ENCODE data around the gene SLC38A4.

SLC38A4 gene

DNA sequence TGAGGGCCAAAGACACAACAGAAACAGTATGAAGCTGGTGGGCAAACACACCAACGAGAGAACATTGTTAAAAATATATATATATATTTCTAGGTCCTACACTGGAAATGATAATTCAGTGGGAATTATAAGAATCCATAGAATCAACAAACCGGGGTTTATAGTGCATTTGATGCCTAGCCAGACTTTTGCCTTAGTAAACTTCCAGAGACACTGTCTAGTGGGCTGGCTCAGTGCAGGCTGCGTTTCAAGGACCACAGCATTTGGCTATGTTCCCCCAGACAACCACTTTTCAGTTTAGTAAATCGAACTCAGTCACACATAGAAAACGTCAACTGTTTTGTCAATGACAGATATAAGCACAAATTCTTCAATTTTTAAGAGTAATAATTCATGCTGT lies 41.9 kb downstream of the SLC38A4 start:
- DNase-seq, result no peak
- no peaks in the 10 kb centered on the region for H3K27me3 ChIP-seq (replicated peaks; ENCODE audit: control insufficient read depth, insufficient read depth, low read length, poor library complexity, severe bottlenecking)
- no peaks in the 10 kb centered on the region for H3K36me3 ChIP-seq (ENCODE audit: control insufficient read depth, insufficient read depth, low read length)
- H3K4me1 ChIP-seq (ENCODE audit: control insufficient read depth, insufficient read depth, low read length, poor library complexity, severe bottlenecking), result no peaks in the 10 kb centered on the region
- no peaks in the 10 kb centered on the region for H3K9me3 ChIP-seq (ENCODE audit: control insufficient read depth, low read length)
- no peak overlapping the region for H3K4me3 ChIP-seq (ENCODE audit: insufficient read depth, low read depth, low read length, poor library complexity, severe bottlenecking)
- no peak overlapping the region for H3K27ac ChIP-seq (ENCODE audit: insufficient read depth, low read length, poor library complexity, severe bottlenecking)

DNA sequence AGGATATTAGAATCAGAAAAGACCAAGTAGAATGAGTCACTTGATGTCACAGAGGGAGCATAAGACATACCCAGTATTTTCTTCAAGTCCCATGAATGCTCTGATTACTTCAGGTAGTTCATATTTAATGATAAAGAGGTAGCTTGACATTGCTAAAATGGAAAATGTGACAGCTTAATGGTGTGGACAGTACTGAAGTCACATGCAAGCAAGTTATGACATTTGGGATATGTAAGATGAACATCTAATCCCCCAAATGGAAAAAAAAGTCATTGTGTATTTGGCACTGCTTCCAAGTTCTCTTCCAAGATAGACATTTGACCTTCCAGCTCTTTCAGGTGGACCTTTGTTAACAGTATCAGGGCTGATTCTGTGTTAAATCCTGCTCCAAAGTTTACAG lies 45.9 kb downstream of the SLC38A4 start:
- no peaks in the 10 kb centered on the region for H3K9me3 ChIP-seq (ENCODE audit: control insufficient read depth, low read length)
- H3K36me3 ChIP-seq (ENCODE audit: control insufficient read depth, insufficient read depth, low read length), result no peaks in the 10 kb centered on the region
- no peaks in the 10 kb centered on the region for H3K27me3 ChIP-seq (replicated peaks; ENCODE audit: control insufficient read depth, insufficient read depth, low read length, poor library complexity, severe bottlenecking)
- no peak overlapping the region for H3K4me3 ChIP-seq (ENCODE audit: insufficient read depth, low read depth, low read length, poor library complexity, severe bottlenecking)
- no peak for DNase-seq
- no peaks in the 10 kb centered on the region for H3K4me1 ChIP-seq (ENCODE audit: control insufficient read depth, insufficient read depth, low read length, poor library complexity, severe bottlenecking)
- no peak overlapping the region for H3K27ac ChIP-seq (ENCODE audit: insufficient read depth, low read length, poor library complexity, severe bottlenecking)

DNA sequence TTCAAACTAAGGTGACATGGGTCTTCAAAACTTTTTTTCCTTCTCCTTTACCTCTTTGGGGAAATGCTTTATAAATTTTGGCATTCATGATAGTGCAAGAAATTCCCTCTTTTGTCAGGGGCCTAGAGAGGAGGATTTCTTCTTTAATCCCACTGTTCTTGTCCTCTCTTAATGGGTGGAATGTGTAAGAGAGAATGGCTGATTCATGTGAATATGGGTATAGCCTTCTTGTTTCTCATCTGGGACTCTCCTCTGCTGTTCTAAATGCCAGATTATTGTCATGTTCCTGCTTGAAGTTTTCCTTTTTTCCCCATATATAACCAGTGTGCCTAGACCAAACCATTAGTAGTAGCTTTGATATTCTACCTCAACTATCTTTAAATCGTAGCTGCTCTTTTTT lies 46.7 kb downstream of the SLC38A4 start:
- Histone ChIP-seq H3K27me3 (replicated peaks; ENCODE audit: control insufficient read depth, insufficient read depth, low read length, poor library complexity, severe bottlenecking) (no peaks in the 10 kb centered on the region), H3K4me1 (ENCODE audit: control insufficient read depth, insufficient read depth, low read length, poor library complexity, severe bottlenecking) (no peaks in the 10 kb centered on the region), H3K27ac (ENCODE audit: insufficient read depth, low read length, poor library complexity, severe bottlenecking) (no peak overlapping the region), H3K9me3 (ENCODE audit: control insufficient read depth, low read length) (no peaks in the 10 kb centered on the region), H3K36me3 (ENCODE audit: control insufficient read depth, insufficient read depth, low read length) (no peaks in the 10 kb centered on the region), H3K4me3 (ENCODE audit: insufficient read depth, low read depth, low read length, poor library complexity, severe bottlenecking) (no peak overlapping the region)
- no peak for DNase-seq

DNA sequence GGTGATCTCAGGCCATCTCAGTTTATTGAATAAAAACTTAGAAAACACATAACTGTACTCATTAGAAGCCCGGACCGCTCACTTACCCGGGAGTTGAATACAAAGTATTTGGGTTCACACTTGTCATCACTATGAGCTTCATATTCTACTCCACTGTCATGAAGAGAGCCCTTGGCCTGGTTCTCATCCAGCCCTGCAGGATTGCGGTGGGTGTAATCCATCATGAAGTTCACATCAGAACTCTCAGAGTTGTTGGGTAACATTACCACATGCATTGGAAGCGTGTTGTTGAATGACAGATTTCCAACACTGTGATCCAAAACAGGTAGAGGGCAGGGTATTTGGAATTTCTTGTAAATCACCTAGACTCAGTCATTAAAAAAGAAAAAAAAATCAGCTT lies 47.4 kb downstream of the SLC38A4 start:
- Histone ChIP-seq H3K4me3 (ENCODE audit: insufficient read depth, low read depth, low read length, poor library complexity, severe bottlenecking) (no peak overlapping the region), H3K27ac (ENCODE audit: insufficient read depth, low read length, poor library complexity, severe bottlenecking) (no peak overlapping the region), H3K36me3 (ENCODE audit: control insufficient read depth, insufficient read depth, low read length) (no peaks in the 10 kb centered on the region), H3K27me3 (replicated peaks; ENCODE audit: control insufficient read depth, insufficient read depth, low read length, poor library complexity, severe bottlenecking) (no peaks in the 10 kb centered on the region), H3K4me1 (ENCODE audit: control insufficient read depth, insufficient read depth, low read length, poor library complexity, severe bottlenecking) (no peaks in the 10 kb centered on the region), H3K9me3 (ENCODE audit: control insufficient read depth, low read length) (no peaks in the 10 kb centered on the region)
- DNase-seq, result no peak

DNA sequence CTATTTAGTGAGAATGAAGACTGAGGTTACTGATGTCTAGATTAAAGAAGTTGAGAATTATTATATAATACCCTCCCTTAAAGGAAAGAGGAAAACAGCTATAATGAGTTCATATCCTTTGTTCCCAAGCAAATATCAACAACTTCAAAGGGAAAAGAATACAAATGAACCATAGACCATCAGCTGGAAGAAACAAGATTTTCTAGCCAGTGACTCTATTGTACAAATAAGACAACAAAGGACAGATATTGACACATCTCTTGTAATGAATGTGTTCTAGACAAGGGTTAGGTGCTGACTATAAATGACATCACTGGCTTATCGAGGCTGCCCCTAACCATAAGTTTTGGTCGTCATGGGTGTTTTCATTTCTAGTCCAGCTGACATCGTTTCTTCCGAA lies 48.2 kb downstream of the SLC38A4 start:
- no peaks in the 10 kb centered on the region for H3K36me3 ChIP-seq (ENCODE audit: control insufficient read depth, insufficient read depth, low read length)
- H3K4me3 ChIP-seq (ENCODE audit: insufficient read depth, low read depth, low read length, poor library complexity, severe bottlenecking), result no peak overlapping the region
- DNase-seq, result no peak
- no peak overlapping the region for H3K27ac ChIP-seq (ENCODE audit: insufficient read depth, low read length, poor library complexity, severe bottlenecking)
- no peaks in the 10 kb centered on the region for H3K27me3 ChIP-seq (replicated peaks; ENCODE audit: control insufficient read depth, insufficient read depth, low read length, poor library complexity, severe bottlenecking)
- no peaks in the 10 kb centered on the region for H3K4me1 ChIP-seq (ENCODE audit: control insufficient read depth, insufficient read depth, low read length, poor library complexity, severe bottlenecking)
- H3K9me3 ChIP-seq (ENCODE audit: control insufficient read depth, low read length), result no peaks in the 10 kb centered on the region

DNA sequence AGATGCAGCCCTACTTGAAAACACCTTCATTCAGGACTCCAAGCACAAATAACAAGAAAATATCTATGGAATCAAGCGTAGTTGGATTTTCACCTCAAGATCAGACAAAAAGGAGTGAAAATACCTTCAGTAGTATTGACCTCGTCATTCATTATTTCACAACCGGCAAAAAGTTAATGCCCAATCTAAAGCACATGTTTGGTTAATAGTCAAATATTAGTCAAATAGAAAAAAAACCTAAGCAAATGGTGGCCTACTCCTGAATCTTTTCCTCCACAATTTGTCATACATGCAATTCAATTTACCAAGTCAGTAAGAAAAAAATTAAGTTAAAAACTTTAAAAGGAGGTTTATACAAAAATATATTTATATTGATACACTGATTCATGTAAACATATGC lies 50.0 kb downstream of the SLC38A4 start:
- DNase-seq, result no peak
- Histone ChIP-seq H3K27ac (ENCODE audit: insufficient read depth, low read length, poor library complexity, severe bottlenecking) (no peak overlapping the region), H3K9me3 (ENCODE audit: control insufficient read depth, low read length) (no peaks in the 10 kb centered on the region), H3K4me3 (ENCODE audit: insufficient read depth, low read depth, low read length, poor library complexity, severe bottlenecking) (no peak overlapping the region), H3K4me1 (ENCODE audit: control insufficient read depth, insufficient read depth, low read length, poor library complexity, severe bottlenecking) (no peaks in the 10 kb centered on the region), H3K36me3 (ENCODE audit: control insufficient read depth, insufficient read depth, low read length) (no peaks in the 10 kb centered on the region), H3K27me3 (replicated peaks; ENCODE audit: control insufficient read depth, insufficient read depth, low read length, poor library complexity, severe bottlenecking) (no peaks in the 10 kb centered on the region)

DNA sequence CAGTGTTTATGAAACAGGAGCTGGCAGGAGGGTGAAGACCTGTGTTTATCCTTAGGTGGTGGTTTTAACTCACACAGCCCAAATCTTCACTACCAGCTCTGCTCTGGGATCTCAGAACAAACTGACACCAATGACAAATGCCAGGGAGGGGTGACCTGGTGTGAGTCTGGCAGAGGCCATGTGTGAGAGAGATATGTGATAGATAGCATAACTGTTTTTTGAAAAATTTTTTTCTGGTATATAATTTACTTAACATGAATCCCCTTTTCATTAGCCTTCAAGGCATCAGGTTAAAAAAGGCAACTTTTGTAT lies 51.5 kb downstream of the SLC38A4 start:
- H3K4me1 ChIP-seq (ENCODE audit: control insufficient read depth, insufficient read depth, low read length, poor library complexity, severe bottlenecking), result no peaks in the 10 kb centered on the region
- no peaks in the 10 kb centered on the region for H3K9me3 ChIP-seq (ENCODE audit: control insufficient read depth, low read length)
- no peaks in the 10 kb centered on the region for H3K36me3 ChIP-seq (ENCODE audit: control insufficient read depth, insufficient read depth, low read length)
- no peak overlapping the region for H3K4me3 ChIP-seq (ENCODE audit: insufficient read depth, low read depth, low read length, poor library complexity, severe bottlenecking)
- H3K27ac ChIP-seq (ENCODE audit: insufficient read depth, low read length, poor library complexity, severe bottlenecking), result no peak overlapping the region
- no peak for DNase-seq
- no peaks in the 10 kb centered on the region for H3K27me3 ChIP-seq (replicated peaks; ENCODE audit: control insufficient read depth, insufficient read depth, low read length, poor library complexity, severe bottlenecking)

DNA sequence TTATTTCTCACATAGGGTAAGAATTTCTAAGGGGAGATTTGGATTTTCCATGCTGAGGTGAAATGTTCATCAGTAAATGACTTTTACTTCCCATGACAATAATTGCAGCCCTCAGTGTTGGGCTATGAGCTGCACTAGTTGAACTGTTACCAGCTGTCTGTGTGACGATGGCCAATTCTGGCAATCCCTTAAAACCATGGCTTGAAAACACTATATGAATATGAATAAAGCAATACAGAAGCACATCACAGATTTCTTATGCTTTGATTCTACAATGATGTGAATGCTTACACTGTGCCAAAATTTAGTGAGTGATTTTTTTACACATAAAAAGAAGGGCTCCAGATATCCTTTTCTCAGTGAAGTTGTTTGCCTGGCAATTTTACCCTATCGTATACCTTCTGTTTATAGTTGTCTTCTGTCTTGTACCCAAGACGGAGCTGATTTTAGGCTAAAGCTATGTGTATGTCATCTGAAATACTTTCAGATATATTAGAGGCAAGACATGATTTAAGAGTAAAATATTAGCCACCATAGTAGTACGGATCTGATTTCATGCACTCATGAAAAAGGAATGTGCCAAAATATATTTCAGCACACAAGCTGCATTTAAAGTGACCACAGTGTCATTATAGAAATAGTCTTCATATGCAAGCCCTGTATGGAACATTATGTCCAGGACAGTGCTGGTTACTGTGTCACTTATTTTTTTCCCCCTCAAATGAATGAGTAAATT lies 52.0 kb downstream of the SLC38A4 start:
- H3K27ac ChIP-seq (ENCODE audit: insufficient read depth, low read length, poor library complexity, severe bottlenecking), result no peak overlapping the region
- no peak for DNase-seq
- H3K36me3 ChIP-seq (ENCODE audit: control insufficient read depth, insufficient read depth, low read length), result no peaks in the 10 kb centered on the region
- no peaks in the 10 kb centered on the region for H3K4me1 ChIP-seq (ENCODE audit: control insufficient read depth, insufficient read depth, low read length, poor library complexity, severe bottlenecking)
- H3K4me3 ChIP-seq (ENCODE audit: insufficient read depth, low read depth, low read length, poor library complexity, severe bottlenecking), result no peak overlapping the region
- no peaks in the 10 kb centered on the region for H3K27me3 ChIP-seq (replicated peaks; ENCODE audit: control insufficient read depth, insufficient read depth, low read length, poor library complexity, severe bottlenecking)
- H3K9me3 ChIP-seq (ENCODE audit: control insufficient read depth, low read length), result no peaks in the 10 kb centered on the region

DNA sequence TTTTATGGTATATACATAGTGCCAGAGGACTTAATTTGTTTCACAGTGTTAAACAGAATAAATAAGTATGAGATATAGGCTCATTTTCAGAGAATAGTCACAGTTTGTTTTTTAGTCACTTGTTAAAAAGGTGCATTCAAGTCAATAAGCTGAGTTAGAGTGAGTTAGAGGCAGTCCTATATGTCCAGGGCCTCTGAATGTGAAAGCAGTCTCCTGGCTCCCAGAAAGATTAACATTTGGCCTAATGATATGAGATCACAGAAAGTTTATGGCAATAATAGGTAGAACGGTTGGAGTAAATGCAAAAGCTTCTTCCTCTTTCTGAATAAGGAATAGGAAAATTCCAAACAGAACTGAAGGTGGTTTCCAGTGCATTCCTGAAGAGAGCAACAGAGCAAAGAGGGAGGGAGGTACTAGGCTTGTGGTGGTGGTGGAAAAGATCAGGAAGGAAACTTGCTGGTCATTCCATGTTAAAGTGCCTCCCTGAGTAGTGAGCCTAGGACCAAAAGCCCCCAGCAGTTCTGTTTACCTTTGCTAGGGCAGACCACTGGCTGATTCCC lies 54.4 kb downstream of the SLC38A4 start:
- Histone ChIP-seq H3K4me1 (ENCODE audit: control insufficient read depth, insufficient read depth, low read length, poor library complexity, severe bottlenecking) (no peaks in the 10 kb centered on the region), H3K9me3 (ENCODE audit: control insufficient read depth, low read length) (no peaks in the 10 kb centered on the region), H3K27ac (ENCODE audit: insufficient read depth, low read length, poor library complexity, severe bottlenecking) (no peak overlapping the region), H3K36me3 (ENCODE audit: control insufficient read depth, insufficient read depth, low read length) (no peaks in the 10 kb centered on the region), H3K4me3 (ENCODE audit: insufficient read depth, low read depth, low read length, poor library complexity, severe bottlenecking) (no peak overlapping the region), H3K27me3 (replicated peaks; ENCODE audit: control insufficient read depth, insufficient read depth, low read length, poor library complexity, severe bottlenecking) (no peaks in the 10 kb centered on the region)
- no peak for DNase-seq

DNA sequence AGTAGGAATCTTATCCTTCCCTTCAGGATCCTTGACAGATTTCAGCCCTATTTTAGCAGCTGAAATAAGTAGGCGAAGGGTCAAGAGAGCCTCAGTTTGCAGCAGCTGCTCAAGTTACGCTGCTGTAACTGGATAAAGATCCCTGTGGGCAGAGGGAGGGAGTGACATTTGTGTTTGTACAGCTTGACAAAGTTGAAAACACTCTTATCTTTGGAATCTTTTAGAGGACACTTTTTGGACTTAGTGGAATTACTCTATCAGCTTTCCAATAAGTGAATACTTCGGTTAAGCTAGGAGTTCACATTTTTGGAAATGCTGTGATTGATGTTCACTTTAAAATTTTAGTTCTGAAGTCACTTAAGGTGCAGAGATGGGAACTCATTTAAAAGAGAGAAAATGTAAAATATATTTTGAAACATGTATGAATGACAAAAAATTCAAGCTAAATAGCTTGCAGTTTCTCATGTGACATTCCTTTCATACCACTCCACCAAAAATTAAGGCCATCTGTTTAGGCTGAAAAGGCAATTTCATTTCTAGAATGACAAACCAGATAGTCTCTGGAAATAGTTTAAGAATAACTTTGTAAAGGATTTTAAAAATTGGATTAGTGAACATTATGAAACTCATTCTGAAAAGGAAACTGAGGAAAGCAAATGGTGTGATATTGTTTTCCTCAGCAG lies 55.2 kb downstream of the SLC38A4 start:
- Histone ChIP-seq H3K9me3 (ENCODE audit: control insufficient read depth, low read length) (no peaks in the 10 kb centered on the region), H3K4me3 (ENCODE audit: insufficient read depth, low read depth, low read length, poor library complexity, severe bottlenecking) (no peak overlapping the region), H3K36me3 (ENCODE audit: control insufficient read depth, insufficient read depth, low read length) (no peaks in the 10 kb centered on the region), H3K27me3 (replicated peaks; ENCODE audit: control insufficient read depth, insufficient read depth, low read length, poor library complexity, severe bottlenecking) (no peaks in the 10 kb centered on the region), H3K27ac (ENCODE audit: insufficient read depth, low read length, poor library complexity, severe bottlenecking) (no peak overlapping the region), H3K4me1 (ENCODE audit: control insufficient read depth, insufficient read depth, low read length, poor library complexity, severe bottlenecking) (no peaks in the 10 kb centered on the region)
- DNase-seq, result no peak
